ENCODE data around the gene AQP12B. TPM values are rescaled to one million over a fixed set of nuclear protein-coding genes. Genes with fewer than 3 reads are reported as not detected.
A peak's percentile ranks its signal among the peaks of the same experiment; 100 is the strongest.

AQP12B gene
- total and polyA plus RNA-seq, 11 donors: not detected

DNA sequence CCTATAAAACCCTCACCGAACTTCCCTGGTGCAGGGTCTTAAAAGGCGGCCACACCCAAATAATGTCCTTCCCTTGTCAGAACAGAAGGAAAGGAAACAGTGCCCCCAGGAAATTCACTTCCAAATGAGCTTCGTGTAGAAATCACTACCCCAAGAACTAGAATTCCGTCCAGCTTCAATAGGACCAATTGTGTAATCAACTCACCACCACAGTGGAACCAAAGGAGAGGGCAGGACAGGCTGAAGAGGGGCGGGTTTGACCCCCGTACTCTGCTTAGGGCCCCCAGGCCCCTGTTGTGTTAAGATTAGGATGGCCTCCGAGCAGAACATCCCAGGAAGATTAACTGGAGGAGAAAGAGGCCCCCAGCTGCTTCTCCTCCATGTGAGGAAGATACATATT, 33.4 kb downstream of the AQP12B start:
- TF ChIP-seq CTCF (IDR thresholded peaks at IDR 0.05) (no peak), POLR2A (IDR thresholded peaks at IDR 0.05) (no peak)
- intact Hi-C loops (cut with DNase I): no loop called here
- no peaks in the 10 kb centered on the region for H3K9me3 ChIP-seq
- 46 to 59% (median 50%) methylated on average over 7 of the region's 7 CpGs for WGBS, 4 donors
- DNase-seq (no peak), ATAC-seq (no peak)
- no peaks in the 10 kb centered on the region for H3K4me1 ChIP-seq
- H3K4me3 ChIP-seq: no peak overlapping the region
- H3K27ac ChIP-seq: no peak overlapping the region
- no peaks in the 10 kb centered on the region for H3K36me3 ChIP-seq
- H3K27me3 ChIP-seq: peaks cover 0 to 67% (median 12%) of the 10 kb centered on the region in 9 donors

DNA sequence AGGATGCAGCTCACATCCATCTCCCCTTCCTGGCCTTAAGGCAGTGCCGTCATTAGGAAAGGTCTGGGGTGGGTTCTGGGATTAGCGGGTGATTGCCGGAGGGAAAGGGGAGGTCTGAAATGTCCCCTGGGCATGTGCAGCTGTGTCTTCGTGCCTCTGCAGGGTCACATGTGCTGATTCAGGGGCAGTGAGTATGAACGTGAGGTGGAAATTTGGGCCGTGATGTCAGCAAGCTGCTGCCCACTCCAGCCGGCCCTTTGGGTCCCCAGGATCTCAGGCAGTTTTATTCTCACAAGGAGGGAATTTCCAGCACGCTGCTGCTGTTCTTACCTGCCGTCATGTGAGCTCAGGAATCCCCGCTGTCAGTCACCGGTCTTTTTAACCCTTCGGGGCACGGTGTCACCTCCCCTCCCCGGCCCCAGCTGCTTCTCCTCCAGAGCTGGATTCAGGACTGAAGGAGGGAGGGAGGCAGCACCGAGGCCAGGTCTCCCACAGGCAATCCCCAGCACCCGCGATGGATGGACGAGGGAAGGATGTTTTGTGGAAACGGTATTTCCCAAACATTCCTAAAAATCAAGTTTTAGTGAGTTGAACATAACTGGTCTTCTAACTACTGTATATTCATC, 33.9 kb downstream of the AQP12B start:
- Histone ChIP-seq H3K36me3 (no peaks in the 10 kb centered on the region), H3K27ac (no peak overlapping the region), H3K9me3 (no peaks in the 10 kb centered on the region), H3K4me1 (no peaks in the 10 kb centered on the region), H3K4me3 (no peak overlapping the region), H3K27me3 (peaks cover 0 to 66% (median 12%) of the 10 kb centered on the region in 9 donors)
- TF ChIP-seq CTCF (IDR thresholded peaks at IDR 0.05) (no peak), POLR2A (IDR thresholded peaks at IDR 0.05) (no peak)
- intact Hi-C loops (cut with DNase I): no loop called here
- ATAC-seq (no peak), DNase-seq (no peak)
- WGBS, 4 donors: 29 to 39% (median 34%) methylated on average over 17 to 19 of the region's 19 CpGs

DNA sequence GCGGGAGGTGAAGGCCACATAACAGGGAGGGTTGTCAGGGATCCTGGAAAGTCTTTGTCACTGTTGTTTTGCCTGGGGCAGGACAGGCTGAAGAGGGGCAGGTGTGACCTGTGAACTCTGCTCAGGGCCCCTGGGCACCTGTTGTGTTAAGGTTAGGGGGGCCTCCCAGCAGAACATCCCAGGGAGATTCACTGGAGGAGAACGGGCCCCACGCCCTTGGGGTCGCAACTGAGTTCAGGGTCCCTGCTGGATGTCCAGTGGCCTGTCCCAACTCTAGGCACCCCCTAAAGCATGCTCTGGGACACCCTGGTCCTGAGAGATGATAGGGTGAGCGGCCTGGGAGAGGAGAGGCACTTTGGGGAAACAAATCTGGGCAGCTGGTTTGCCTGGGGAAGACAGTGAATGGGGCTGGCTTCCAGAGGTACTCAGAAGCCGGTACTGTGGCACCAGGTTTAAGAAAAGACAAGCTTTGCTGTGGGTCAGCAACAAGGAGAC, 34.5 kb downstream of the AQP12B start:
- Histone ChIP-seq H3K27me3 (peaks cover 0 to 66% (median 12%) of the 10 kb centered on the region in 9 donors), H3K9me3 (no peaks in the 10 kb centered on the region), H3K4me3 (no peak overlapping the region), H3K4me1 (no peaks in the 10 kb centered on the region), H3K27ac (no peak overlapping the region), H3K36me3 (no peaks in the 10 kb centered on the region)
- intact Hi-C loops (cut with DNase I): no loop called here
- no peak for DNase-seq
- WGBS, 4 donors: 83 to 85% (median 85%) methylated on average over 6 of the region's 6 CpGs
- TF ChIP-seq CTCF (IDR thresholded peaks at IDR 0.05): no peak
- TF ChIP-seq POLR2A (IDR thresholded peaks at IDR 0.05): no peak
- no peak for ATAC-seq

GRCh38 chr2:240647503-240648154, 35.1 kb downstream of the AQP12B start:
- intact Hi-C loops (cut with DNase I): no loop called here

More at GRCh38 chr2:240647503-240648154, 35.1 kb downstream of the AQP12B start:
- no peak overlapping the region for H3K27ac ChIP-seq
- peak in 1 of 5 donors; percentile 42 for DNase-seq
- no peak for ATAC-seq
- no peaks in the 10 kb centered on the region for H3K9me3 ChIP-seq
- no peak overlapping the region for H3K4me3 ChIP-seq
- no peaks in the 10 kb centered on the region for H3K36me3 ChIP-seq
- H3K4me1 ChIP-seq: no peaks in the 10 kb centered on the region
- TF ChIP-seq CTCF (IDR thresholded peaks at IDR 0.05) (no peak), POLR2A (IDR thresholded peaks at IDR 0.05) (no peak)
- 53 to 73% (median 68%) methylated on average over 21 to 22 of the region's 22 CpGs for WGBS, 4 donors
- peaks cover 0 to 64% (median 12%) of the 10 kb centered on the region in 9 donors for H3K27me3 ChIP-seq

Measured in heart left ventricle (tissue), 16 donors.